DOHH2 (cell line): ENCODE data around the gene PPFIA2.

ENCODE experiments used
- H3F3A ChIP-seq: fragments of 200-600 bp; sonication (generic), shearing (Covaris generic); 2 replicates; pipeline ENCODE4 v1.6.0; 2016; ENCODE audit warnings: antibody characterized with exemption, mild to moderate bottlenecking; ENCODE audit not compliant: control insufficient read depth, insufficient read depth
- H3K27ac ChIP-seq: fragments of 200-600 bp; sonication (generic); 2 replicates; pipeline ENCODE4 v1.5.1; 2014; ENCODE audit warnings: low read depth, mild to moderate bottlenecking, low read length, moderate library complexity
- H3K27me3 ChIP-seq: fragments of 200-600 bp; sonication (generic); 2 replicates; pipeline ENCODE4 v1.6.1; 2014; ENCODE audit warnings: mild to moderate bottlenecking, low read length, mixed read lengths; ENCODE audit not compliant: control insufficient read depth
- H3K36me3 ChIP-seq: fragments of 200-600 bp; sonication (generic); 2 replicates; pipeline ENCODE4 v1.6.1; 2014; ENCODE audit warnings: mild to moderate bottlenecking, low read length, moderate library complexity, mixed read lengths; ENCODE audit not compliant: control insufficient read depth
- H3K4me1 ChIP-seq: fragments of 200-600 bp; sonication (generic); 2 replicates; pipeline ENCODE4 v1.6.1; 2014; ENCODE audit warnings: mild to moderate bottlenecking, low read length, mixed read lengths; ENCODE audit not compliant: control insufficient read depth
- H3K4me2 ChIP-seq: fragments of 200-600 bp; sonication (generic); 2 replicates; pipeline ENCODE4 v1.6.0; 2014; ENCODE audit warnings: mild to moderate bottlenecking, low read length, moderate library complexity
- H3K4me3 ChIP-seq: fragments of 200-600 bp; sonication (generic); 2 replicates; pipeline ENCODE4 v1.5.1; 2014; ENCODE audit warnings: mild to moderate bottlenecking, low read length, mixed read lengths
- H3K79me2 ChIP-seq: fragments of 200-600 bp; sonication (generic); 2 replicates; pipeline ENCODE4 v1.6.1; 2014; ENCODE audit warnings: mild to moderate bottlenecking, low read length, mixed read lengths; ENCODE audit not compliant: control insufficient read depth
- H3K9me2 ChIP-seq: fragments of 200-600 bp; sonication (generic); replicated peaks from 2 replicates; pipeline ENCODE4 v1.6.1; 2014; ENCODE audit warnings: mild to moderate bottlenecking, low read length, mixed read lengths; ENCODE audit not compliant: control insufficient read depth
- H3K9me3 ChIP-seq: fragments of 200-600 bp; sonication (generic); 2 replicates; pipeline ENCODE4 v1.6.1; 2014; ENCODE audit warnings: antibody characterized with exemption, low read length, mixed read lengths; ENCODE audit not compliant: control insufficient read depth, insufficient read depth
- H4K20me1 ChIP-seq: fragments of 200-600 bp; sonication (generic); 2 replicates; pipeline ENCODE4 v1.6.0; 2014; ENCODE audit warnings: low read depth, mild to moderate bottlenecking, antibody characterized with exemption, low read length, moderate library complexity; ENCODE audit not compliant: control insufficient read depth, insufficient read depth
- EZH2phosphoT487 ChIP-seq: fragments of 200-600 bp; sonication (generic); IDR thresholded peaks from 2 replicates; pipeline ENCODE4 v1.6.1; 2017; ENCODE audit warnings: borderline replicate concordance, mild to moderate bottlenecking, antibody characterized with exemption, low read length, moderate library complexity, mixed read lengths
- TF ChIP-seq, protein P1 (sequence below): fragments of 200-600 bp; sonication (generic); IDR thresholded peaks from one replicate; pipeline ENCODE4 v1.5.1; 2014; ENCODE audit warnings: antibody characterized with exemption, mild to moderate bottlenecking, low read depth, low read length; ENCODE audit not compliant: poor library complexity, severe bottlenecking

The PPFIA2 gene

DNA sequence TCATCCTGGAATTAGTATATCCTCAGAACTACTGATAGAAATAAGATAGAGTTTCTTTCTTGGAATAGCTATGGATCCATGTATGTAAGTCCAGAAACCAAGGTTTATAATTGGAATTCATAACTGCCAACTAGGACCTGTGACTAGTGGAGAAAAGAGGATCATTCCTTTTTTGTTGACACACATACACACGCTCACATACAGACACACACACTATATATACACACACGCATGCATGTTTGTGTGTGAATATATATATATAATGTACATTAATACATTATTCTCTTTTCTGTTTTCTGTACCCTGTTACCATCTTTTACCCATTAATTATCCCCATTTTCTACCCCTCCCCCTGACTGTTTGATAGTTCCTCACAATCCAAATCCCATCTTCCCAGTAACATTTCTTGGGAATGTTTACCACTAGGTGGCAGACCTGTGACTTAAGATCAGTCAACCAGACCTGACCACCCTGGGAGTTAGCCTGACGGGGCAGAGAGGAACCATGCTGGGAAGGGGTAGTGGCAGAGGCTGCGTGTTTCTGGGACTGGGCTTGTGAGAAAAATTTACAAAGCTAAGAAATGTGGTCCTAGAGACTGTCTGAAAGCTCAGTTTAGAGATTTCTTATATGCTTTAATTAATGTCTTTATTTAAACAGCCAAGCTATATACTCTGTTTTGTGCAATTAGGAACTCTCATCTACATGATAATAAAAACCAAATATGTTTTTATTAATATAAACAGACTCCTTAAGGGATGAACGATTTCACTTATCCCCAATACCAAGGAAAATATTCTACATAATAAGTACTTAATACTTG lies 308.0 kb downstream of the PPFIA2 start:
- Histone ChIP-seq H3K9me2 (no peaks in the 10 kb centered on the region), H4K20me1 (no peaks in the 10 kb centered on the region), H3K9me3 (no peaks in the 10 kb centered on the region), H3K4me3 (no peak overlapping the region), H3F3A (no peaks in the 10 kb centered on the region), H3K27me3 (no peaks in the 10 kb centered on the region), H3K4me2 (no peak overlapping the region), H3K4me1 (no peaks in the 10 kb centered on the region), H3K27ac (no peak overlapping the region), H3K36me3 (no peaks in the 10 kb centered on the region), H3K79me2 (no peaks in the 10 kb centered on the region)
- no peak for TF ChIP-seq EZH2phosphoT487
- TF ChIP-seq, protein P1, sequence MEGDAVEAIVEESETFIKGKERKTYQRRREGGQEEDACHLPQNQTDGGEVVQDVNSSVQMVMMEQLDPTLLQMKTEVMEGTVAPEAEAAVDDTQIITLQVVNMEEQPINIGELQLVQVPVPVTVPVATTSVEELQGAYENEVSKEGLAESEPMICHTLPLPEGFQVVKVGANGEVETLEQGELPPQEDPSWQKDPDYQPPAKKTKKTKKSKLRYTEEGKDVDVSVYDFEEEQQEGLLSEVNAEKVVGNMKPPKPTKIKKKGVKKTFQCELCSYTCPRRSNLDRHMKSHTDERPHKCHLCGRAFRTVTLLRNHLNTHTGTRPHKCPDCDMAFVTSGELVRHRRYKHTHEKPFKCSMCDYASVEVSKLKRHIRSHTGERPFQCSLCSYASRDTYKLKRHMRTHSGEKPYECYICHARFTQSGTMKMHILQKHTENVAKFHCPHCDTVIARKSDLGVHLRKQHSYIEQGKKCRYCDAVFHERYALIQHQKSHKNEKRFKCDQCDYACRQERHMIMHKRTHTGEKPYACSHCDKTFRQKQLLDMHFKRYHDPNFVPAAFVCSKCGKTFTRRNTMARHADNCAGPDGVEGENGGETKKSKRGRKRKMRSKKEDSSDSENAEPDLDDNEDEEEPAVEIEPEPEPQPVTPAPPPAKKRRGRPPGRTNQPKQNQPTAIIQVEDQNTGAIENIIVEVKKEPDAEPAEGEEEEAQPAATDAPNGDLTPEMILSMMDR, result peak; percentile 51

DNA sequence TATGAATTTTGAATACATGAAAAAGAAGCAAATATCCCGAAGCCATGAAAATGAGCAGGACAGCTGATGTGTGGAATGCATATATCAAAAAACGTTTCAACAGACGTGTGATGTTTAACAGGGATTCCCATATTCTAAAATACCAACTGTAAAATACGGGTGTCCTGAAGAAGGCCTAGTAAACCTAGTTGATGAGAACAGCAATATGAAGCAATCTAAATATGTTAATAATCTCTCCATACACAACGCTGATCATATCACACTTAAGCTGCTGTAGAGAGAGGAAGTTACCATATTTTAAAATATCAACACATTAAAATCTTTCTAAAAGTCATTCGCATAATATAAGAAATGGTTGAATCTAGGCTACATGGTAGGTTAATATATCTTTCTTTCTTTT lies 317.5 kb downstream of the PPFIA2 start:
- Histone ChIP-seq H3K9me2 (no peaks in the 10 kb centered on the region), H3K9me3 (no peaks in the 10 kb centered on the region), H4K20me1 (no peaks in the 10 kb centered on the region), H3K4me2 (no peak overlapping the region), H3K27ac (no peak overlapping the region), H3K4me3 (no peak overlapping the region), H3F3A (no peaks in the 10 kb centered on the region), H3K36me3 (no peaks in the 10 kb centered on the region), H3K79me2 (no peaks in the 10 kb centered on the region), H3K27me3 (no peaks in the 10 kb centered on the region), H3K4me1 (no peaks in the 10 kb centered on the region)
- TF ChIP-seq, protein P1, result no peak
- TF ChIP-seq EZH2phosphoT487, result no peak

- Histone ChIP-seq H3K27me3 (no peaks in the 10 kb centered on the region), H3K4me1 (no peaks in the 10 kb centered on the region), H3K4me3 (no peak overlapping the region), H3K79me2 (no peaks in the 10 kb centered on the region), H3K27ac (no peak overlapping the region), H3K9me3 (no peaks in the 10 kb centered on the region), H4K20me1 (no peaks in the 10 kb centered on the region), H3K9me2 (no peaks in the 10 kb centered on the region), H3F3A (no peaks in the 10 kb centered on the region), H3K4me2 (no peak overlapping the region), H3K36me3 (no peaks in the 10 kb centered on the region)
- TF ChIP-seq, protein P1, result no peak
- TF ChIP-seq EZH2phosphoT487, result no peak
Measured at GRCh38 chr12:81440001-81440400, 319.1 kb downstream of the PPFIA2 start.
